Measurements from ENCODE around the gene ZNF705A.

GRCh38 chr12:8154526-8154925 lies 2.3 kb upstream of the ZNF705A start:
- TF ChIP-seq EP300 (IDR thresholded peaks at IDR 0.05; ENCODE audit: borderline replicate concordance) (no peak), EGR1 (IDR thresholded peaks at IDR 0.05) (no peak), TCF12 (IDR thresholded peaks at IDR 0.05; ENCODE audit: low read depth) (no peak), CEBPB (IDR thresholded peaks at IDR 0.05) (no peak), REST (IDR thresholded peaks at IDR 0.05; ENCODE audit: low read depth) (no peak), USF1 (IDR thresholded peaks at IDR 0.05) (no peak), RAD21 (IDR thresholded peaks at IDR 0.05; ENCODE audit: low read depth) (no peak)
